GM21723 (cell line): Measurements from ENCODE around the gene SECTM1.
"Not testable (repeated sequence)": the region's sequence is repeated elsewhere in the genome, so short reads cannot be mapped to it uniquely, and the experiment has no call there.

Experiments
- ATAC-seq: cut with Tn5 transposase; IDR thresholded peaks from one replicate; pipeline ENCODE4 v1.9.1; 2021; ENCODE audit warnings: mild to moderate bottlenecking, moderate library complexity; ENCODE audit not compliant: unreplicated experiment

Gene SECTM1

GRCh38 chr17:82349287-82349701, 15.7 kb upstream of the SECTM1 start:
- ATAC-seq: no peak

GRCh38 chr17:82348866-82349265, 15.3 kb upstream of the SECTM1 start:
- no peak for ATAC-seq

- ATAC-seq: no peak
These were observed 14.9 kb upstream of the SECTM1 start for GRCh38 chr17:82348434-82348833.

GRCh38 chr17:82347994-82348393, 14.4 kb upstream of the SECTM1 start:
- ATAC-seq: not testable (repeated sequence)

GRCh38 chr17:82346342-82347300, 13.1 kb upstream of the SECTM1 start:
- ATAC-seq: no peak

GRCh38 chr17:82345151-82345976, 11.8 kb upstream of the SECTM1 start:
- ATAC-seq: no peak

- no peak for ATAC-seq
These were observed 10.8 kb upstream of the SECTM1 start for GRCh38 chr17:82344175-82344907.

- ATAC-seq: no peak
These were observed 10.0 kb upstream of the SECTM1 start for GRCh38 chr17:82343560-82343959.

- no peak for ATAC-seq
These were observed 9.0 kb upstream of the SECTM1 start for GRCh38 chr17:82342361-82343079.

GRCh38 chr17:82339634-82340580, 6.3 kb upstream of the SECTM1 start:
- ATAC-seq: no peak

GRCh38 chr17:82338858-82339633, 5.5 kb upstream of the SECTM1 start:
- no peak for ATAC-seq

- no peak for ATAC-seq
These were observed 1.2 kb upstream of the SECTM1 start for GRCh38 chr17:82334622-82335394.

- no peak for ATAC-seq
These were observed 647 bp upstream of the SECTM1 start for GRCh38 chr17:82334204-82334621.

GRCh38 chr17:82332669-82333278, 792 bp downstream of the SECTM1 start:
- ATAC-seq: no peak

- no peak for ATAC-seq
These were observed 2.1 kb downstream of the SECTM1 start for GRCh38 chr17:82331345-82331939.

- no peak for ATAC-seq
These were observed 3.0 kb downstream of the SECTM1 start for GRCh38 chr17:82330322-82331239.
